ENCODE data around the gene KCNJ8.

DNA sequence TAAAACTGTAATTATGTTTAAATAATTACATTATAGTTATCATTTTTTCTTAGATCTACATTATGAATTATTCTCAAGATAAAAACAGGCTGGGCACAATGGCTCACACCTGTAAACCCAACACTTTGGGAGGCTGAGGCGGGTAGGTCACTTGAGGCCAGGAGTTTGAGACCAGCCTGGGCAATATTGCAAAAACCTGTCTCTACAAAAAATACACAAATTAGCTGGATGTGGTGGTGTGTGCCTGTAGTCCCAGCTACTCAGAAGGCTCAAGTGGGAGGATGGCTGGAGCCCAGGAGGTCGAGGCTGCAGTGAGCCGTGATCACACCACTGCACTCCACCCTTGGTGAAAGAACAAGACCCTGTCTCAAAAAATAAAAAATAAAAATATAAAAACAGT is 40.3 kb upstream of the KCNJ8 start:
- TF ChIP-seq, protein P1, sequence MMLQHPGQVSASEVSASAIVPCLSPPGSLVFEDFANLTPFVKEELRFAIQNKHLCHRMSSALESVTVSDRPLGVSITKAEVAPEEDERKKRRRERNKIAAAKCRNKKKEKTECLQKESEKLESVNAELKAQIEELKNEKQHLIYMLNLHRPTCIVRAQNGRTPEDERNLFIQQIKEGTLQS (IDR thresholded peaks at IDR 0.05; ENCODE audit: insufficient read depth, low read depth, low read length), result no peak
- no peak for TF ChIP-seq PHF8 (conservative IDR thresholded peaks at IDR 0.05; ENCODE audit: low read depth, low read length)
- no peak for TF ChIP-seq RNF2 (IDR thresholded peaks at IDR 0.05; ENCODE audit: borderline replicate concordance, low read depth, low read length, missing control alignments, poor library complexity, severe bottlenecking)
- no peak for TF ChIP-seq TAF1 (IDR thresholded peaks at IDR 0.05; ENCODE audit: low read depth, low read length)
- TF ChIP-seq EZH2 (IDR thresholded peaks at IDR 0.05; ENCODE audit: low read depth, low read length, severe bottlenecking), result no peak
- TF ChIP-seq GABPA (IDR thresholded peaks at IDR 0.05; ENCODE audit: borderline replicate concordance, insufficient read depth, low read length), result no peak
- no peak for TF ChIP-seq NRF1 (IDR thresholded peaks at IDR 0.05; ENCODE audit: low read depth, low read length)
- TF ChIP-seq, protein P2, sequence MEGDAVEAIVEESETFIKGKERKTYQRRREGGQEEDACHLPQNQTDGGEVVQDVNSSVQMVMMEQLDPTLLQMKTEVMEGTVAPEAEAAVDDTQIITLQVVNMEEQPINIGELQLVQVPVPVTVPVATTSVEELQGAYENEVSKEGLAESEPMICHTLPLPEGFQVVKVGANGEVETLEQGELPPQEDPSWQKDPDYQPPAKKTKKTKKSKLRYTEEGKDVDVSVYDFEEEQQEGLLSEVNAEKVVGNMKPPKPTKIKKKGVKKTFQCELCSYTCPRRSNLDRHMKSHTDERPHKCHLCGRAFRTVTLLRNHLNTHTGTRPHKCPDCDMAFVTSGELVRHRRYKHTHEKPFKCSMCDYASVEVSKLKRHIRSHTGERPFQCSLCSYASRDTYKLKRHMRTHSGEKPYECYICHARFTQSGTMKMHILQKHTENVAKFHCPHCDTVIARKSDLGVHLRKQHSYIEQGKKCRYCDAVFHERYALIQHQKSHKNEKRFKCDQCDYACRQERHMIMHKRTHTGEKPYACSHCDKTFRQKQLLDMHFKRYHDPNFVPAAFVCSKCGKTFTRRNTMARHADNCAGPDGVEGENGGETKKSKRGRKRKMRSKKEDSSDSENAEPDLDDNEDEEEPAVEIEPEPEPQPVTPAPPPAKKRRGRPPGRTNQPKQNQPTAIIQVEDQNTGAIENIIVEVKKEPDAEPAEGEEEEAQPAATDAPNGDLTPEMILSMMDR (IDR thresholded peaks at IDR 0.05; ENCODE audit: control extremely low read depth in 1 of 3, insufficient read depth in 1 of 3, low read depth in 1 of 3, low read length in 3 of 3), result no peak
- no peak for TF ChIP-seq ZNF274 (IDR thresholded peaks at IDR 0.05; ENCODE audit: borderline replicate concordance, extremely low read depth, low read length)
